Small intestine (tissue), 7 donors: ENCODE measurements around the gene TNFAIP6. TPM values are rescaled to one million over a fixed set of nuclear protein-coding genes. Genes with fewer than 3 reads are reported as not detected.

ENCODE experiments used
- DNase-seq, 2 donors: peaks; one replicate each; pipeline versions ENCODE4 v3.0.0 to v3.0.0-alpha.2; 2013
- FAIRE-seq: peaks from 2 replicates; lab custom pipeline; 2012; peaks lifted over from hg19 to GRCh38; lab: Jason Lieb, UNC
- H3K27ac ChIP-seq, 3 donors: one replicate each; pipeline ENCODE4 v1.5.1; 2013; ENCODE audit warnings: low read length in 2 of 3, mild to moderate bottlenecking in 2 of 3, control low read depth in 1 of 3, inconsistent platforms in 1 of 3, low read depth in 1 of 3, moderate library complexity in 1 of 3
- H3K27me3 ChIP-seq, 3 donors: one replicate each; pipeline ENCODE4 v1.6.1; 2013; ENCODE audit warnings: low read length in 3 of 3, inconsistent platforms in 1 of 3; ENCODE audit not compliant: control insufficient read depth in 3 of 3, insufficient read depth in 3 of 3
- H3K36me3 ChIP-seq, 3 donors: one replicate each; pipeline ENCODE4 v1.6.1; 2013; ENCODE audit warnings: low read length in 3 of 3, inconsistent platforms in 1 of 3, low read depth in 1 of 3, mild to moderate bottlenecking in 1 of 3, moderate library complexity in 1 of 3; ENCODE audit not compliant: control insufficient read depth in 3 of 3, insufficient read depth in 2 of 3
- H3K4me1 ChIP-seq, 3 donors: one replicate each; pipeline ENCODE4 v1.6.1; 2013; ENCODE audit warnings: low read length in 2 of 3, inconsistent platforms in 1 of 3, low read depth in 1 of 3, mild to moderate bottlenecking in 1 of 3, moderate library complexity in 1 of 3; ENCODE audit not compliant: control insufficient read depth in 3 of 3, insufficient read depth in 2 of 3
- H3K4me3 ChIP-seq, 3 donors: one replicate each; pipeline ENCODE4 v1.5.1; 2013; ENCODE audit warnings: low read length in 3 of 3, control low read depth in 1 of 3, inconsistent platforms in 1 of 3, low read depth in 1 of 3, mild to moderate bottlenecking in 1 of 3, moderate library complexity in 1 of 3
- H3K9me3 ChIP-seq, 2 donors: one replicate each; pipeline ENCODE4 v1.6.1; 2013; ENCODE audit warnings: low read depth in 1 of 2, low read length in 1 of 2; ENCODE audit not compliant: control insufficient read depth in 2 of 2, insufficient read depth in 1 of 2
- WGBS, 3 donors: extraction: QIAGEN DNeasy Blood & Tissue Kit; methylation state at CpG; one replicate each; pipeline ENCODE4 v1.1.7; 2013; 5-methylcytosine and 5-hydroxymethylcytosine counted together
- polyA plus RNA-seq, 4 donors: library from polyadenylated mRNA; stranded (reverse) in 3 of 4; unstranded in 1 of 4; fragments of 200-250 nt in 3 of 4; fragments of 120-200 nt in 1 of 4; gene quantifications; one replicate each; pipeline versions ENCODE4 v1.2.1 to v1.2.3, GENCODE V29; 2013
- donor health status: healthy with polysubstance abuse.
- donor health status: control.
- donor health status: control.
- donor health status: Bipolar disorder and iron deficiency.
- donor health status: healthy.

The TNFAIP6 gene
- polyA plus RNA-seq, 4 donors = 0.67 to 1.2 (median 0.90) TPM; not detected in 1

DNA sequence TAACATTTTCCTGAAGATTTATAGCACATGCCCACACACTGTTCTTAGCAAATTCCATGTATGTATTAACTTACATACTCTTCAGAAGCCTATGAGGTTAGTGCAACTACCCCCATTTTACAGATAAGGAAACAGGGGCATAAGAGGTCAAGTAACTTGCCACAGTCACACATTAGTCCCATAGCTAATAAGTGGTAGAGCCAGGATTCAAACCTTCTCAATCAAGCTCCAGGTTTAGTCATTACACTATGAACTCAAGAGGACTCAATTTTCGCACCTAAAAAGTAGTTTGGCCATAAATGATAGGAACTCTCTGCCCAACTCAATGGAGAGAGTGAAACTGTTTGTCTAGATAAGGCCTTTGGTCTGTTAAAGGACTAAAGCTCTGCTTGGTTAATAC lies 42.6 kb downstream of the TNFAIP6 start:
- Histone ChIP-seq H3K27me3 (no peaks in the 10 kb centered on the region), H3K4me3 (no peak overlapping the region), H3K36me3 (no peaks in the 10 kb centered on the region), H3K4me1 (no peaks in the 10 kb centered on the region), H3K27ac (no peak overlapping the region), H3K9me3 (no peaks in the 10 kb centered on the region)
- WGBS, 3 donors = 94 to 100% (median 96%) methylated on average over 1 of the region's 1 CpG
- DNase-seq = no peak
- no peak for FAIRE-seq

- 92 to 96% (median 92%) methylated on average over 5 of the region's 5 CpGs for WGBS, 3 donors
- FAIRE-seq = no peak
Observed at GRCh38 chr2:151401149-151401548, 43.8 kb downstream of the TNFAIP6 start.

GRCh38 chr2:151403914-151404313 lies 46.5 kb downstream of the TNFAIP6 start:
- no peaks in the 10 kb centered on the region for H3K4me1 ChIP-seq
- no peak for DNase-seq
- no peak overlapping the region for H3K27ac ChIP-seq
- no peak overlapping the region for H3K4me3 ChIP-seq
- FAIRE-seq = no peak
- no peaks in the 10 kb centered on the region for H3K9me3 ChIP-seq
- no peaks in the 10 kb centered on the region for H3K36me3 ChIP-seq
- H3K27me3 ChIP-seq = no peaks in the 10 kb centered on the region
- 50 to 68% (median 56%) methylated on average over 4 of the region's 4 CpGs for WGBS, 3 donors

More at GRCh38 chr2:151401149-151401548, 43.8 kb downstream of the TNFAIP6 start:
- no peaks in the 10 kb centered on the region for H3K27me3 ChIP-seq
- H3K4me1 ChIP-seq = no peaks in the 10 kb centered on the region
- no peak for DNase-seq
- no peaks in the 10 kb centered on the region for H3K9me3 ChIP-seq
- no peak overlapping the region for H3K27ac ChIP-seq
- H3K4me3 ChIP-seq = no peak overlapping the region
- no peaks in the 10 kb centered on the region for H3K36me3 ChIP-seq

- no peak for FAIRE-seq
- 73 to 91% (median 87%) methylated on average over 4 of the region's 4 CpGs for WGBS, 3 donors
Observed at GRCh38 chr2:151405376-151405775, 48.0 kb downstream of the TNFAIP6 start.

DNA sequence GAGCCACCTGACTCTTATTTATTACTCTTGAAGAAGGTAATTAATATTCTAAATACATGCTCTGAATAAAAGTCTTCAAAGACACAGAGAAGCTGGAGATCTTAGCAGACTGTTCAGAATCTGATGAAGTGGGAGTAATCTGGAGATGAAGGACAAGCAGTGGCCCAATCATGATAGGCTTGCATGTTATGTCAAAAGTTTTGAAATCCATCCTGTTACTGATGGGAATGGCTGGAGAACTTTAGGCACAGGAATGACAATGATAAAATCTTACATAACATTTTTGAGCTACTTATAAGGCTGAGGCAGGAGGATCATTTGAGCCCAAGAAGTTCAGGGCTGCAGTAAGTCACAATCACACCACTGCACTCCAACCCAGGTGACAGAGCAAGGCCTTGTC lies 49.9 kb downstream of the TNFAIP6 start:
- Histone ChIP-seq H3K4me3 (no peak overlapping the region), H3K27me3 (no peaks in the 10 kb centered on the region), H3K36me3 (peaks cover 0 to 2% (median 0%) of the 10 kb centered on the region in 3 donors), H3K4me1 (no peaks in the 10 kb centered on the region), H3K27ac (no peak overlapping the region), H3K9me3 (no peaks in the 10 kb centered on the region)
- FAIRE-seq (no peak), DNase-seq (no peak)

More at GRCh38 chr2:151405376-151405775, 48.0 kb downstream of the TNFAIP6 start:
- no peak for DNase-seq
- H3K36me3 ChIP-seq = no peaks in the 10 kb centered on the region
- H3K27ac ChIP-seq = no peak overlapping the region
- H3K9me3 ChIP-seq = no peaks in the 10 kb centered on the region
- no peak overlapping the region for H3K4me3 ChIP-seq
- H3K4me1 ChIP-seq = no peaks in the 10 kb centered on the region
- no peaks in the 10 kb centered on the region for H3K27me3 ChIP-seq

DNA sequence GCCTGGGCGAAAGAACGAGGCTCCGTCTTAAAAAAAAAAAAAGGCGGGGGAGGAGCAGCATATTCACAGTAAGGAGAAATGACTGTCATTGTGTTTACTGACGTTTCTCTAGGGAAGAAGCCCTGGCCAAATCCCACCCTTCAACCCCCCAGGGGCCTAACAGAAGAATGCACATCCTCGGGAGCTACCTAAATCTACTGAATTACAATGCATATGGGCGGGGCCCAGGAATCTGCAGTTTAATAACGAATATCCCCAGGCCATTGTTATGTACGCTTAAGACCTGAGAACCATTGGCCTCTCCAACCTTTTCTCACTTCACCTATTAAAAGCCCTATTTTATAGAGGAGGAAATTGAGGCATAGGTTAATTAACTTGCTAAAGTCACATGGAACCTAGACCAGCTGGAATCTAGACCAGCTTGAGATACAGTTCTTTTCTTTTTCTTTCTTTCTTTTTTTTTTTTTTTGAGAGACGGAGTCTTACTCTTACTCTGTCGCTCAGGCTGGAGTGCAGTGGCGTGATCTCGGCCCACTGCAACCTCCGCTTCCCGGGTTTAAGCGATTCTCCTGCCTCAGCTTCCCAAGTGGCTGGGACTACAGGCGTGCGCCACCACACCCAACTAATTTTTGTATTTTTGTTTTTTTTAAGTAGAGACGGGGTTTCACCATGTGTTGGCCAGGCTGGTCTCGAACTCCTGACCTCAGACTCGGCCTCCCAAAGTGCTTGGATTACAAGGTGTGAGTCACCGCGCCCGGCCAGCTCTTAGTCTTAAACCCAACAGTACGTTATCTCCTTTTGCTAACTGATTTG lies 51.6 kb downstream of the TNFAIP6 start:
- no peaks in the 10 kb centered on the region for H3K9me3 ChIP-seq
- H3K27me3 ChIP-seq = no peaks in the 10 kb centered on the region
- 81 to 86% (median 83%) methylated on average over 25 of the region's 25 CpGs for WGBS, 3 donors
- DNase-seq (no peak), FAIRE-seq (no peak)
- H3K4me3 ChIP-seq = peak overlapping the region in 1 of 3 donors; percentile 94
- peaks cover 0 to 12% (median 0%) of the 10 kb centered on the region in 3 donors for H3K36me3 ChIP-seq
- H3K27ac ChIP-seq = peak overlapping the region in 1 of 3 donors; percentile 96
- H3K4me1 ChIP-seq = no peaks in the 10 kb centered on the region

DNA sequence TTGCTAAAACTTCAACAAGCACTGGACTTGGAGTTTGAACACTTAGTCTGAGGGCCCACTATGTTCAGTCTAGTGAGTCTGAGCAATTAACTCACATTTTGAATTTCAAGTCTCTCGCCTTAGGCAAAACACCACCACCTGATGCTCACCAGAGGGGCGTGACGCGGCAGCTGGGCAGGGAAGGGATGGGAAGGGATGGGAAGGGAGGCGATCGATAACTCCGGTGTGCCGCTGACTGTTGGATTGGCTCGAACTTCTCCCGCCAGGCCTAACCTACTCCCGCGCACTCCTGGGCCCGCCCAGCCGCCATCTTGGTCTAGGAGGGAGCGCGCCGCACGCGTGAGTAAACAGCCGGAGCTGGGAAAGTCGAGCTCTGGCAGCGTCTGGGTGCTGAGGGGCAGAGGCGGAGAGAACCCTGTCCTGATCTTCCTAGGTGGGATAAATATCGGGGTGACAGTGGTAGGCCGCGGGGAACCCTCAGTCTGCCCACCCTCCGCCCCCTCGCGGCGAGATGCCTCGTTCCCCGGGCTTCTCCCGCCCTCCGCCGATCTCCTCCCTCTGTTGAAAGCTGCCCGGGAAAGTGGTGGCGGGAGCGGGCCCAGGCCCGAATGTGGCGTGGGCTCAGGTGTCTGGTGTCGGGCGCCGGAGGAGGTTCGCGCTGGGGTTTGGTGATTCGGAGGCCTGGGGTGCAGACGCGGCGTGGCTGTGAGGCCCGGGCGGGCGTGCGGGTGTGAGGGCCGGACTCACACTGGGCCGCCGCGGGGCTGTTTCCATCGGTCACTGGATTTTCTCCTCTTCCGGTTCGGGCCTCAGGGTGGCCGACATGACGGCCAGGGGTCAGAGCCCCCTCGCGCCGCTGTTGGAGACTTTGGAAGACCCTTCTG lies 52.5 kb downstream of the TNFAIP6 start, which contains the start of gene RIF1:
Gene RIF1 (plus strand): TSS at position 302 of the 884 bp plus-strand sequence. CDS start 522 bp downstream, at position 824.
- peak within 1 kb of the TSS; percentile 79 to 94 (median 89) for H3K4me3 ChIP-seq
- FAIRE-seq = no peak
- DNase-seq = peak; percentile 90 to 94
- peaks cover 0 to 14% (median 0%) of the 10 kb centered on the region in 3 donors for H3K36me3 ChIP-seq
- 0 to 1% (median 0%) methylated on average over 56 to 65 of the region's 65 CpGs for WGBS, 3 donors
- H3K9me3 ChIP-seq = no peaks in the 10 kb centered on the region
- H3K27ac ChIP-seq = peak within 1 kb of the TSS; percentile 75 to 99 (median 96)
- H3K27me3 ChIP-seq = no peaks in the 10 kb centered on the region
- H3K4me1 ChIP-seq = no peaks in the 10 kb centered on the region

DNA sequence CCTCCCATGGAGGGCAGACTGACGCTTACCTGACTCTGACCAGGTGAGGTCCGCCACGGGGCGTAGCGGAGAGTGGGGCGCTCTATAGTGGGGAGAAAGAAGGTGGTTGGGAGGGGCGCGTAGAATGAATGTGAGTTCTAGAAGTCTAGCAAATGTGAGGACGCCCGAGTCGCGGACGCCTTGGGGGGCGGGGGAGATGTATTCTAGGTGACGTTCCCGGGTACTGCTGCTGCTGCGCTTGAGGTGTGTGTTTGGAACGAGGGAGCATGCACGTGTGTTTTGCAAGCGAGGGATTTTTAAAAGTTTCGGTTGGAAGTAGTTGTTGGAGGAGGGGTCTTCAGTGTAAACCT lies 53.1 kb downstream of the TNFAIP6 start:
- H3K36me3 ChIP-seq = peaks cover 0 to 19% (median 0%) of the 10 kb centered on the region in 3 donors

More for the DNA sequence above, 53.1 kb downstream of the TNFAIP6 start:
- peak overlapping the region; percentile 79 to 94 (median 89) for H3K4me3 ChIP-seq
- WGBS, 3 donors = 1% methylated on average over 21 of the region's 21 CpGs
- no peaks in the 10 kb centered on the region for H3K9me3 ChIP-seq
- H3K27me3 ChIP-seq = no peaks in the 10 kb centered on the region
- H3K27ac ChIP-seq = peak overlapping the region; percentile 75 to 99 (median 96)
- DNase-seq (no peak), FAIRE-seq (no peak)
- H3K4me1 ChIP-seq = no peaks in the 10 kb centered on the region
